Endothelial cell of umbilical vein (primary cell): ENCODE measurements around the gene ARPC2. TPM values are rescaled to one million over a fixed set of nuclear protein-coding genes. Genes with fewer than 3 reads are reported as not detected.

Experiments
- BruUV-seq: library from RNA; stranded (reverse); fragments of 400-500 nt; replicated peaks from 2 replicates; lab custom pipeline; 2021; lab: Mats Ljungman, UMichigan
- CTCF ChIA-PET: fragments of 300-600, 350-600 bp; sonication (Branson Sonifier 250); formaldehyde crosslinking; loops from one replicate; lab custom pipeline; 2021; ENCODE audit warnings: antibody characterized with exemption, inconsistent platforms; lab: Charles Lee
- POLR2A ChIA-PET: fragments of 300-600, 350-600 bp; sonication (Branson Sonifier 250); formaldehyde crosslinking; loops from one replicate; lab custom pipeline; 2021; ENCODE audit warnings: antibody characterized with exemption, inconsistent platforms; lab: Charles Lee
- DNase-seq: peaks from one replicate; pipeline ENCODE4 v3.0.0-alpha.2; 2011; ENCODE audit warnings: low read depth, low spot score
- FAIRE-seq: peaks from 2 replicates; lab custom pipeline; 2011; peaks lifted over from hg19 to GRCh38; lab: Jason Lieb, UNC
- H2AFZ ChIP-seq: 2 replicates; pipeline ENCODE4 v1.6.0; 2012; ENCODE audit warnings: low read depth, low read length, control low read depth, inconsistent platforms
- H3K27ac ChIP-seq: 2 replicates; pipeline ENCODE4 v1.5.1; 2011; ENCODE audit warnings: low read depth, mild to moderate bottlenecking, control low read depth, low read length, moderate library complexity; ENCODE audit not compliant: insufficient read depth
- H3K27me3 ChIP-seq, 2 experiments: 2 replicates each; pipeline versions ENCODE4 v1.6.0 to v1.6.1; 2011; ENCODE audit warnings: low read length in 2 of 2, mixed read lengths in 1 of 2; ENCODE audit not compliant: control insufficient read depth in 2 of 2, insufficient read depth in 2 of 2
- H3K36me3 ChIP-seq, 2 experiments: 2 replicates in 1 of 2; 3 replicates in 1 of 2; pipeline ENCODE4 v1.5.1; 2011; ENCODE audit warnings: low read length in 2 of 2, mild to moderate bottlenecking in 1 of 2, moderate library complexity in 1 of 2; ENCODE audit not compliant: control insufficient read depth in 2 of 2, insufficient read depth in 2 of 2; ENCODE audit errors: extremely low read depth in 1 of 2
- H3K4me1 ChIP-seq: 3 replicates; pipeline ENCODE4 v1.5.1; 2011; ENCODE audit warnings: mild to moderate bottlenecking, low read length; ENCODE audit not compliant: control insufficient read depth, insufficient read depth; ENCODE audit errors: extremely low read depth
- H3K4me2 ChIP-seq: 2 replicates; pipeline ENCODE4 v1.6.1; 2011; ENCODE audit warnings: low read length, control low read depth, mixed read lengths; ENCODE audit not compliant: insufficient read depth
- H3K4me3 ChIP-seq, 3 experiments: fragments of 200-600 bp in 1 of 3; sonication (generic), shearing (Covaris generic) in 1 of 3; replicated peaks in 1 of 3; 2 replicates each; pipeline ENCODE4 v1.5.1; 2011 to 2016; ENCODE audit warnings: control low read depth in 3 of 3, low read length in 3 of 3, mild to moderate bottlenecking in 2 of 3, inconsistent platforms in 1 of 3, low read depth in 1 of 3, moderate library complexity in 1 of 3; ENCODE audit not compliant: insufficient read depth in 1 of 3
- H3K79me2 ChIP-seq: 2 replicates; pipeline ENCODE4 v1.6.0; 2012; ENCODE audit warnings: low read length, inconsistent platforms; ENCODE audit not compliant: control insufficient read depth, insufficient read depth
- H3K9ac ChIP-seq: replicated peaks from 2 replicates; pipeline ENCODE3; 2011; ENCODE audit warnings: low read length, control low read depth; ENCODE audit not compliant: insufficient read depth; ENCODE audit errors: extremely low read depth
- H3K9me1 ChIP-seq: replicated peaks from 3 replicates; pipeline ENCODE4 v1.6.0; 2011; ENCODE audit warnings: mild to moderate bottlenecking, low read length; ENCODE audit not compliant: control insufficient read depth, insufficient read depth; ENCODE audit errors: extremely low read depth
- H3K9me3 ChIP-seq: replicated peaks from 2 replicates; pipeline ENCODE4 v1.5.1; 2012; ENCODE audit warnings: low read length, inconsistent platforms; ENCODE audit not compliant: control insufficient read depth, insufficient read depth
- H4K20me1 ChIP-seq: replicated peaks from 2 replicates; pipeline ENCODE3; 2011; ENCODE audit warnings: mild to moderate bottlenecking, low read length; ENCODE audit not compliant: control insufficient read depth, insufficient read depth; ENCODE audit errors: extremely low read depth
- CTCF ChIP-seq, 2 donors: IDR thresholded peaks; 1 replicate in 1 of 2; 2 replicates in 1 of 2; pipeline ENCODE4 v1.5.1; 2011; ENCODE audit warnings: low read length in 2 of 2, mild to moderate bottlenecking in 2 of 2, moderate library complexity in 2 of 2, control low read depth in 1 of 2, inconsistent platforms in 1 of 2, low read depth in 1 of 2; ENCODE audit not compliant: insufficient read depth in 1 of 2; ENCODE audit errors: extremely low read depth in 1 of 2
- EZH2 ChIP-seq: IDR thresholded peaks from 2 replicates; pipeline ENCODE4 v1.6.1; 2012; ENCODE audit warnings: borderline replicate concordance, low read depth, mild to moderate bottlenecking, moderate library complexity, low read length, inconsistent platforms; ENCODE audit not compliant: severe bottlenecking
- FOS ChIP-seq: IDR thresholded peaks from 2 replicates; pipeline ENCODE4 v1.6.1; 2011; ENCODE audit warnings: mild to moderate bottlenecking, low read length, moderate library complexity, borderline replicate concordance; ENCODE audit not compliant: insufficient read depth
- JUN ChIP-seq: IDR thresholded peaks from 2 replicates; pipeline ENCODE4 v1.6.1; 2011; ENCODE audit warnings: borderline replicate concordance, low read depth; ENCODE audit not compliant: insufficient read length, insufficient read depth
- MYC ChIP-seq: IDR thresholded peaks from one replicate; pipeline ENCODE4 v1.6.1; 2011; ENCODE audit warnings: mild to moderate bottlenecking, low read depth, low read length
- POLR2A ChIP-seq: IDR thresholded peaks from 2 replicates; pipeline ENCODE4 v1.6.1; 2012; ENCODE audit warnings: low read depth, mild to moderate bottlenecking, control low read depth, low read length
- POLR2AphosphoS5 ChIP-seq: IDR thresholded peaks from 2 replicates; pipeline ENCODE4 v1.6.1; 2012; ENCODE audit warnings: low read depth, mild to moderate bottlenecking, control low read depth, low read length, moderate library complexity; ENCODE audit not compliant: insufficient read depth
- dilution Hi-C: fragments of 300-500 bp; cut with MboI; formaldehyde crosslinking; loops from one replicate; pipeline ENCODE4 v1.15.0; 2019; ENCODE audit warnings: low sequenced_read_pairs; ENCODE audit not compliant: extremely low pct_ligation_motif_present
- intact Hi-C: fragments of 100-400 bp; cut with micrococcal nuclease; formaldehyde crosslinking; loops from one replicate; pipeline ENCODE4 v1.10.0; 2022
- polyA plus RNA-seq, 4 experiments: library from polyadenylated mRNA; depleted of rRNA in 3 of 4; stranded (reverse) in 3 of 4; unstranded in 1 of 4; fragments of >200 nt; gene quantifications; 2 replicates each; pipeline versions ENCODE4 v1.2.1 to v1.2.3, GENCODE V29; 2011 to 2012; ENCODE audit warnings: missing spikeins in 1 of 4
- total RNA-seq: library from RNA; stranded (reverse); gene quantifications from 2 replicates; pipeline ENCODE4 v1.2.3, GENCODE V29; 2021

ARPC2 gene
- total and polyA plus RNA-seq, 2 donors (not counting 3 experiments of a cell fraction or from before 2014, with no cell fraction given), result 417 to 455 TPM

GRCh38 chr2:218193701-218194100, 23.3 kb upstream of the ARPC2 start:
- H3K4me3 ChIP-seq, result no peak overlapping the region
- no TSS peak for BruUV-seq
- H3K9ac ChIP-seq, result no peak overlapping the region
- POLR2A ChIA-PET, result no interaction called here
- H3K4me1 ChIP-seq, result no peaks in the 10 kb centered on the region
- DNase-seq, result no peak
- no peaks in the 10 kb centered on the region for H3K9me3 ChIP-seq
- TF ChIP-seq JUN (no peak), CTCF (IDR thresholded peaks at IDR 0.05; ENCODE audit: extremely low read depth in 1 of 2, insufficient read depth in 1 of 2, low read depth in 1 of 2, low read length in 2 of 2) (no peak), POLR2A (no peak), EZH2 (no peak), POLR2AphosphoS5 (no peak), MYC (no peak)
- CTCF ChIA-PET, result no interaction called here
- dilution Hi-C loops (no loop called here), intact Hi-C loops (no loop called here)
- H4K20me1 ChIP-seq, result no peaks in the 10 kb centered on the region
- no peak for FAIRE-seq
- no peaks in the 10 kb centered on the region for H3K9me1 ChIP-seq
- no peak overlapping the region for H2AFZ ChIP-seq
- no peaks in the 10 kb centered on the region for H3K79me2 ChIP-seq
- H3K27me3 ChIP-seq, result no peaks in the 10 kb centered on the region
- no peak overlapping the region for H3K27ac ChIP-seq
- no peaks in the 10 kb centered on the region for H3K36me3 ChIP-seq
- H3K4me2 ChIP-seq, result no peak overlapping the region

GRCh38 chr2:218194880-218195279, 22.1 kb upstream of the ARPC2 start:
- DNase-seq (no peak), FAIRE-seq (no peak)
- Histone ChIP-seq H4K20me1 (no peaks in the 10 kb centered on the region), H3K79me2 (no peaks in the 10 kb centered on the region), H3K9me3 (no peaks in the 10 kb centered on the region), H3K4me3 (no peak overlapping the region), H3K36me3 (no peaks in the 10 kb centered on the region), H2AFZ (peak overlapping the region; percentile 1), H3K4me1 (no peaks in the 10 kb centered on the region), H3K27ac (no peak overlapping the region), H3K9me1 (no peaks in the 10 kb centered on the region), H3K4me2 (no peak overlapping the region), H3K9ac (no peak overlapping the region), H3K27me3 (no peaks in the 10 kb centered on the region)
- ChIA-PET CTCF (no interaction called here), POLR2A (no interaction called here)
- dilution Hi-C loops, result no loop called here
- TF ChIP-seq CTCF (IDR thresholded peaks at IDR 0.05; ENCODE audit: extremely low read depth in 1 of 2, insufficient read depth in 1 of 2, low read depth in 1 of 2, low read length in 2 of 2) (no peak), FOS (no peak), POLR2A (no peak)
- intact Hi-C loops, result no loop called here
- BruUV-seq, result no TSS peak
